Measurements from ENCODE around the gene CBX1.

The CBX1 gene

DNA sequence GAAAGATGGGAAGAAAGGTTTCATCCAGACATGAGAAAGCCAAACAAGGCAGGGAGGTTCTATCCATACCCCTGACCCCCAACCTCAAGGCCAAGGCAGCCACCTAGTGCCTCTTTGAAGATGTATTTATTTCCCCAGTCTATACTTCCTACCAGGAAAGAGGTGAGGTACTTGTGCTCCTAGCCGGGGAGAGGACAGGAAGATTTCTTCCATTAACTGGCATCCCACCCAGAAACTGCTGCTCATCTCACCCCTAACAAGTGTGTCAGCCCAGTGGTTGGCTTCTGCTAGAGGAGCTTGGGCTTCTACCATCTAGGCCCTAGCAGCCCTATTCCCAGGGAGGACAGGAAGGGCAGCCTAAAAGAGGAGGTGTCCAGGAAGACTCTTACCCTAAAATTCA lies 72.5 kb downstream of the CBX1 start:
- Mint-ChIP-seq H3K27me3 (peaks cover 9% of the 10 kb centered on the region), H3K27ac (no peak overlapping the region), H3K9me3 (no peaks in the 10 kb centered on the region), H3K4me1 (peaks cover 24% of the 10 kb centered on the region), H3K4me3 (no peak overlapping the region), H3K36me3 (no peaks in the 10 kb centered on the region)
- no peak for DNase-seq (ENCODE audit: low spot score in 2 of 2)
- no peak for ATAC-seq (ENCODE audit: low read depth)

DNA sequence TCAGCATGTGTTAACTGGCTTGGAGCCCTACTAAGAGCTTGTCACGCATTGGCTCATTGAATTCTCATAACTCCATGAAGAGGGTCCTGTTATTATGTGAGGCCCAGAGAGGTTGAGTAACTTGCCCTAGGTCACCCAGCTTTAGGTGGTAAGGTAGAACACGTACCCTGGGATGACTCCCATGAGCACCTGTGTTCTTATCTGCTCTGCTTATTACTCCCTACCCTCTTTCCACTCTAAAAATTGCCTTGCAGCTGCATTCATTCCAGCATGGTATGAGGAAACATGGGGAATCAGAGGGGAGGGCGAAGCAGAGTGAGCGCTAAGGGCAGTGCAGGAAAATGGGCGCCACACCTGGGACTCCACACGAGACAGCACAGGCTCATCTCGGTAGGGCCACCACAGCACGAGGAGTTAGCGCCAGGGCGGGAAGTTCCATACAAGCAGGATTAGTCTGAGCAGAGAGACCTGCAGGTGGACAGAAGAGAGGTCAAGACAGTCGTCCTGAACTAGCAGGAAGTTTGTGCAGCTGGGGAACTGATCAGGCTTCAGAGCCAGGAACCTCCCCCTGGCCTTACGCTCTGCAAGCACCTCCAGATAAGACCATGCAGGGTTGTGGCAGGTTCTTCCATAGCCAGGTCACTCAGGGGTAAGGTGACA lies 73.8 kb downstream of the CBX1 start:
- Mint-ChIP-seq H3K4me1 (peaks cover 27% of the 10 kb centered on the region), H3K27ac (no peak overlapping the region), H3K27me3 (peaks cover 12% of the 10 kb centered on the region), H3K36me3 (no peaks in the 10 kb centered on the region), H3K9me3 (no peaks in the 10 kb centered on the region), H3K4me3 (no peak overlapping the region)
- ATAC-seq (ENCODE audit: low read depth), result no peak
- DNase-seq (ENCODE audit: low spot score in 2 of 2), result no peak

DNA sequence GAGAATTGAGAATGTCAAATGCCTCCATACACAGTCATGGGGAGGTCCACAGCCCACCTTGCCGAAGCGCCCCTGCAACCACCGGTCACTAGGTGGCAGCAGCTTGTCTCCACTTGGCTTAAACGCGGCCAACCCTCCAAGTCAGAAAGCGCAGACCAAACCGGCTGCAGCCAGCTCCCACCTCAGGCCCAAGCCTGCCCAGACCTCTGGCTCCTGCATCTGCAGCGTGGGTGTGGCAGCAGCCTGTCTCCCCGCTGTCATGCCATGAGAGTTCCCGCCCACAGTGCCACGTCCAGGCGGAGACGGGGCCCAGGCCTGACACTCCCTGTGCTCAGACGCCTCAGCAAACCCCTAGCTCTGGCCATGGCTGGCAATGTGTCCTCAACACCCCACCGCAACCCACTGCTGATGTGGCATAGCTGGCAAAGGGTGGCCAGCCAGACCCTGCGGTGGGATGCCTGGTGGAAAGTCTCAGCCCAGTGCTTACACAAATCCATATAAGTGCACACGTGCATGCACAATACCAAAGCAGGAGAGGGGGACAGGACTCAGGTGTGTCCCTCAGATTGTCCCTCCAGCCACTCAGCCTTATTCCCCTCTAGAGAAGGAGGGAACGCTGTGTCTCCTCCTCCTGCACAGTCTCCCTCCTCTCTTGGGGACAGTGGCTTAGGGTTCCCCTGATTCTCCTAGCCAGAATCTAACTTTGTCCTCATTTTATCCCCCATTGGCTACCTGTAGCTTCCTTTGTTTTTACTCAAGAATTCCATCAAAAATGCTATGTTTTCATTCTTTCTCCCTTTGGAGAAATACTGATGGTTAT lies 74.6 kb downstream of the CBX1 start:
- ATAC-seq (ENCODE audit: low read depth), result peak; percentile 25
- no peaks in the 10 kb centered on the region for H3K36me3 Mint-ChIP-seq
- no peak overlapping the region for H3K27ac Mint-ChIP-seq
- DNase-seq (ENCODE audit: low spot score in 2 of 2), result peak; percentile 74 to 78
- peak overlapping the region; percentile 22 for H3K4me3 Mint-ChIP-seq
- H3K27me3 Mint-ChIP-seq, result peaks cover 10% of the 10 kb centered on the region
- no peaks in the 10 kb centered on the region for H3K9me3 Mint-ChIP-seq
- peaks cover 30% of the 10 kb centered on the region for H3K4me1 Mint-ChIP-seq

DNA sequence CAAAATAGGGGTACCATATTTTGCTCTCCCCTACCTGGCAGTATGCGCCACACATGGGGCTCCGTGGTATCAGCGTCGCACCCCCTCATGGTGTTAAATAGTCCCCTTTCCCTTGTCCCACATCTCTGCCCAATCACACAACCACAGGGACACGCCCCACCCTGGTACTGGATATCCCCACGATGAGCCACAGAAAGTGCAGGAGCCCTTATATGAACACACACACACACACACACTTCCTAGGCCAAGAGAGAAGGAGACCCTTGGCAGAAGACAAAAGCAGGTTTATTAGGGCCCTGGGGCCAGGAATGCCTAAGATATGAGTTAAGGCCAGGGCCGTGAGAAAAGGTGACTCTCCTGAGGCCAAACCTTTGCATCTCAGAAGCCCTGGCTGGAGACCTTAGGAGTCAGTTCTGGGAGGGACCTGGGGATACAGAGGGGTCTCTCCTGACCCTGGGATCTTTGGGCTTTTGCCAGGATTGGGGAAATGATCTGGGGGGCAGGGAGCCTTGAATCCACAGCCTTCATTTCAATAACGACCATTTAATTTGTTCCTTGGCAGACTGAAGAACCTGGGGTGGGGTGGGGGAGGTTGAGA lies 75.3 kb downstream of the CBX1 start:
- ATAC-seq (ENCODE audit: low read depth), result no peak
- H3K27me3 Mint-ChIP-seq, result peaks cover 9% of the 10 kb centered on the region
- DNase-seq (ENCODE audit: low spot score in 2 of 2), result peak in 1 of 2 donors; percentile 25
- H3K36me3 Mint-ChIP-seq, result no peaks in the 10 kb centered on the region
- H3K9me3 Mint-ChIP-seq, result no peaks in the 10 kb centered on the region
- peak overlapping the region; percentile 84 for H3K4me3 Mint-ChIP-seq
- H3K27ac Mint-ChIP-seq, result no peak overlapping the region
- H3K4me1 Mint-ChIP-seq, result peaks cover 30% of the 10 kb centered on the region

DNA sequence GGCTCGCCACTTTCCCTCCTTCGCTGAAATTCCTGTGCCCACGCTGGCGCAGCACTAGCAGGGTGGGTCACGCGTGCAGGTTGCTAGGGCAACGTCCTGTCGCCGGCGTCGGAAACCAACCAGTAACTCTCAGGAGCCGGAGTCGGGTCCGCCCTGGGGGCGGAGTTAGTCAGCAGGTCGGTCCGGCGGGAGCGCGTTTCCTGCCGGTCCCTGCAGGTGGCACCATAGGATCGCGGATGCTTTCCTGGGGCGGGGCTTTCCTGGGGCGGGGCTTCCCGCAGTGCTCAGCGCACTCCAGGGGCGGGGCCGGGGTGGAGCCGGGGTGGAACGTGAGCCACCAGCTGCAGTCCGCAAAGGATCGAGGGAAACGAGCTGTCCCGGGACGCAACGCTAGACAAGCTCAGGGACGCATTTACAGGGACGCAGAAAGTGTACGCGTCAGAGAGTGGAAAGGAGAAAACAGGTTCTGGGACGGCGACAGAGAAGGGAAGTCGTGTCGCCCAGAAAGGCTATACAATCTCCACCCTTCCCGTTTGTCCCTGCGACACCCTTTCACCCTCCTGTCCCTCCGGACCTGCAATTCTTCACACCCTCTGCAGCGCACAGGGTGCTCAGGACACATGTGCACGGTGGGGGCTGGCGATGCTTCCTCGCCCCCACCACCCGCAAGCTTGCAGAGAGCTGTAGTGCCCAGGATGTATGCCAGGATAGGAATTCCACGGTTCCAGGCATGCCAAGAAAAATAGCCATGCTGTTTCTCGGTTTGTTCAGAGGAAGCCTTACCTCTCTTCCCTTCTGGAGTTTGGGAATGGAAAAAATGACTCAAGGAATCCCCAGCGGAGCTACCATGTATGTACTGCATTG lies 76.0 kb downstream of the CBX1 start:
- H3K27me3 Mint-ChIP-seq, result peaks cover 9% of the 10 kb centered on the region
- peak overlapping the region; percentile 94 for H3K27ac Mint-ChIP-seq
- peak; percentile 86 for ATAC-seq (ENCODE audit: low read depth)
- H3K9me3 Mint-ChIP-seq, result no peaks in the 10 kb centered on the region
- DNase-seq (ENCODE audit: low spot score in 2 of 2), result peak; percentile 96 to 97
- H3K4me1 Mint-ChIP-seq, result peaks cover 30% of the 10 kb centered on the region
- H3K4me3 Mint-ChIP-seq, result peak overlapping the region; percentile 84
- no peaks in the 10 kb centered on the region for H3K36me3 Mint-ChIP-seq

DNA sequence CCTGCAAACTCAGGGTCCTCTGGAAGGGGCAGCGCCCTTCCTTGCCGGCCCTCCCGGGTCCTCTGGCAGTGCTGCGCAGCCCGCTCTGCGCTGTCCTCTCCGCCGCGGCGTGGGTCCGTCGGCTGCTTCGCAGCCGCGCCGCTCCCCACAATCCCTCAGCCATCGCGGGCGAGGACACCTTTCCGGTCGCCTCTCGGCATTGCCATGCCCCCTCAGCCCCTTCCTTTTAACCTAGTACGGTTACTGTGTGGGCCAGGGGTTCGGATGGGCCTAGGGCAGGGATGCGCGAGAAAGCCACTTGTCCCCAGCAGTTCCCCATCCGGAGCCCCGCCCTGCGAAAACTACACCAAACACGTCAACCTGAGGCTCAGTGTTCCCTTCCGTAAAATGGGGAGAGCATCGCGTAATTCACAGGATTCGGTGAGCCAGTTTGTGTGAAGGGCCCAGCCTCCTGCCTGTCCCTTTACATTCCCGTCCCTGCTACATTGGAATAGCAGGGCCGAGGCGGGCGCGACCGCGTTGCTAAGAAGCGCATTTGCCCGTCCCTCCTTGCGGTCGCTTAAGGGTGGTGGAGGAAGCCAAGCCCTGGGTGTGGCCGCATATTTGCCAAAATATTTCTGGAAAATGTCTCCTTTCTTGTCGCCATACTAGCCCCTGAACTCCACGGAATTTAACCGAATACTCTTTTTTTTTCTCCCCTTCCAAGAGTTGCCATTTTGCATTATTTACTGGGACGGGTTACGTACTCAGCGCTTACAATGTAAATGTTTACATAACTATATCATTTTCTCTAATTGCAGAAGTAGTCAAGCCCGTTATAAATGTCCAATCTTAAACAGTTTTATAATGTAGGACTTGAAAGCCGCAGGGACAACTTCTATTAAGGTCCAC lies 76.9 kb downstream of the CBX1 start:
- DNase-seq (ENCODE audit: low spot score in 2 of 2) (peak; percentile 44 to 54), ATAC-seq (ENCODE audit: low read depth) (peak; percentile 28)
- Mint-ChIP-seq H3K36me3 (no peaks in the 10 kb centered on the region), H3K9me3 (no peaks in the 10 kb centered on the region), H3K27me3 (peaks cover 9% of the 10 kb centered on the region), H3K4me1 (peaks cover 30% of the 10 kb centered on the region), H3K27ac (peak overlapping the region; percentile 94), H3K4me3 (peak overlapping the region; percentile 84)

DNA sequence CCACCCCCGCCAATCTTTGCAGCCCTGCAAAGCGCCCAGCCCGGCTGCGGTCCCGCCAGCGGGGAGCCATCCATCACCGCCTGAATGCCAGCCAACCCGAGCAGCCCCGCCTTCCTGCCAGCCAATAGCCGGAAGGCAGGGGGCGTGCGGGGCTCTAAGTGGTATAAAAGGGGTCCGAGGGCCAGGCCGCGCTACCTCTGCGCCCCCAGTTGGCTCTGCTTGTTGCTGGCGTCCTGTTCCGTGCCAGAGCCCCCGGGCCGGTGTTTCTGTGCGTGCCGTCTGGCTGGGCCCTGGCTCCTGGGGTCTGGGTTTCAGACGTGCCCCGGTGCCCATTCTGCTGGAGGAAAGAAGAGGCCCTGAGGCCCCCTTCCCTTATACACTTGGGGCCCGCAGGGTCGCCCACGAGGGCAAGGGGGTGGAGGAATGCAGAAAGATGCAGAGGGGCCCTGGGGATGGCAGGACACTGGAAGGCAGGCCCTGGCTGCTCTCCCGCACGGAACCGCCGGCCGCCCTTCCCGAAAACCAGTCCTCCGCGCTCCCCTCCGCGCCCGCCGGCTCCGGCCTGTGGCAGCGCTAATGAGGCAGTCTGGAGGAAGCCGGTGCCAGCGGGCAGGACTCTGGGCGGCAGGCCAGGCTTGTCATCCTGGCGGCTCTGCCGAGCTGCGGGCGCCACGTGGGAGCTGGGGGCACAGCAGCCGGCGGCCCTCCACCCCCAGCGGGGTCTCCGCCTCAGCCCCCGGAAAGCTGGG lies 77.7 kb downstream of the CBX1 start:
- ATAC-seq (ENCODE audit: low read depth), result peak; percentile 10
- Mint-ChIP-seq H3K27me3 (peaks cover 9% of the 10 kb centered on the region), H3K4me1 (peaks cover 30% of the 10 kb centered on the region), H3K9me3 (no peaks in the 10 kb centered on the region), H3K36me3 (no peaks in the 10 kb centered on the region), H3K27ac (peak overlapping the region; percentile 94), H3K4me3 (peak overlapping the region; percentile 84)
- DNase-seq (ENCODE audit: low spot score in 2 of 2), result peak; percentile 33 to 57

DNA sequence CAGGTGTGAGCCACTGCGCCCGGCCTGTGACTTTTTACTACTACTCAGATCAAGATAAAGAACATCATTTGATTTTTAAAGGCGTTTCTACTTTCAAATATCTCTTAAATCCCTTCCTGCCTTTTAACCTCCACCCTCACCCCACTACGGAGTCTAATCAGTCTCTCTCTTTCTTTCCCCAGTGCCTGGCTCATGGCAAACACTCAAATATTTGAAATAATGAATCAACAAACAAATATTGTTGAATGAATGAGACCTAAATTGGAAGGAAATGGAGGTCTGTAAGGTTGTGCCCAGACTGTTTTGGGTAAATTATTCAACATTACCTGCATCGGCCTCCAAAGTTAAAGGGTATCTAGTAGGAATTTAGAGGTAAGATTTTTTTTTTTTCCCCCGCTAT lies 78.4 kb downstream of the CBX1 start:
- Mint-ChIP-seq H3K4me3 (peak overlapping the region; percentile 17), H3K9me3 (no peaks in the 10 kb centered on the region), H3K4me1 (peaks cover 32% of the 10 kb centered on the region), H3K27me3 (peaks cover 9% of the 10 kb centered on the region), H3K36me3 (no peaks in the 10 kb centered on the region), H3K27ac (no peak overlapping the region)
- DNase-seq (ENCODE audit: low spot score in 2 of 2) (no peak), ATAC-seq (ENCODE audit: low read depth) (no peak)

DNA sequence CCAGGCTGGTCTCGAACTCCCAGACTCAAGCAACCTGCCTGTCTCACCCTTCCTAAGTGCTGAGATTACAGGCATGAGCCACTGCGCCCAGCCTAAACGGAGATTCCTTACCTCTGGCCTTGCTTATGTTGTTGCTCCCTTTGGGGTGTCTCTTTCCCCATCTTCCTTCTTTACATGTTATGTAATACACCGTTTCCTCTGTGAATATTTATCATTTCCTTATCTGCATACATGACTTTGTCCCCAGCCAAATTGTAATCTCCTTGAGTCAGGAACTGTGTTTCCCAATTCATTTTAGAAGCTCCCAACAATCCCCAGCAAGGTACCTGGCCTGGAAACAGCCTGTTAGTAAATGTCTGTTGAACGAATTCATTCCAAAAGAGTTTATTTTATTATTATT lies 79.3 kb downstream of the CBX1 start:
- Mint-ChIP-seq H3K4me1 (peaks cover 37% of the 10 kb centered on the region), H3K27ac (no peak overlapping the region), H3K36me3 (no peaks in the 10 kb centered on the region), H3K4me3 (no peak overlapping the region), H3K9me3 (no peaks in the 10 kb centered on the region), H3K27me3 (peaks cover 7% of the 10 kb centered on the region)
- DNase-seq (ENCODE audit: low spot score in 2 of 2), result no peak
- ATAC-seq (ENCODE audit: low read depth), result no peak
